NCI-H345 (cell line): ENCODE measurements around the gene MXRA8.
"Not testable (repeated sequence)": the region's sequence is repeated elsewhere in the genome, so short reads cannot be mapped to it uniquely, and the experiment has no call there.

Experiments
- DNase-seq: peaks from one replicate; lab custom pipeline; 2025; lab: John Stamatoyannopoulos, UW

The MXRA8 gene

GRCh38 chr1:1358433-1359271 is at the start of gene MXRA8:
Gene MXRA8 (minus strand): TSS chr1:1358555. CDS start chr1:1358504, 51 bp downstream.
- DNase-seq, result no peak

- no peak for DNase-seq
Observed at GRCh38 chr1:1407636-1408318, 49.4 kb upstream of the MXRA8 start.

- DNase-seq, result peak; percentile 94
Observed at GRCh38 chr1:1406821-1407635, 48.7 kb upstream of the MXRA8 start, which contains the start of gene MRPL20. Gene MRPL20 (minus strand): TSS chr1:1407293. CDS start chr1:1407217, 76 bp downstream.

- no peak for DNase-seq
Observed at GRCh38 chr1:1406101-1406820, 47.9 kb upstream of the MXRA8 start.

GRCh38 chr1:1403653-1404052 is 45.3 kb upstream of the MXRA8 start:
- no peak for DNase-seq

DNA sequence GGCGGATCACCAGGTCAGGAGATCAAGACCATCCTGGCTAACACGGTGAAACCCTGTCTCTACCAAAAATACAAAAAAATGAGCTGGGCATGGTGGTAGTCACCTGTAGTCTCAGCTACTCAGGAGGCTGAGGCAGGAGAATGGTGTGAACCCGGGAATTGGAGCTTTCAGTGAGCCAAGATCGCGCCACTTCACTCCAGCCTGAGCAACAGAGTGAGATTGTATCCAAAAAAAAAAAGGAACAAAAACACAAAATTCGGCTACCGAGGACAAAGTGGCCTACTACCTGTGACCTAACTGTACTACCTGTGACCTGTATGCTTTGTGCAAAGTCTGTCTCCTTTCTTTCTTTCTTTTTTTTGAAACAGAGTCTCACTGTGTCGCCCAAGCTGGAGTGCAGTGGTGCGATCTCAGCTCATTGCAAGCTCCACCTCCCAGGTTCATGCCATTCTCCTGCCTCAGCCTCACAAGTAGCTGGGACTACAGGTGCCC is 44.6 kb upstream of the MXRA8 start:
- DNase-seq, result not testable (repeated sequence)

- DNase-seq, result peak; percentile 16
Observed at GRCh38 chr1:1402072-1402900, 43.9 kb upstream of the MXRA8 start.

GRCh38 chr1:1401457-1402010 is 43.2 kb upstream of the MXRA8 start:
- DNase-seq, result no peak

GRCh38 chr1:1400576-1401456 is 42.5 kb upstream of the MXRA8 start:
- no peak for DNase-seq

- DNase-seq, result no peak
Observed at GRCh38 chr1:1399872-1400575, 41.7 kb upstream of the MXRA8 start.

DNA sequence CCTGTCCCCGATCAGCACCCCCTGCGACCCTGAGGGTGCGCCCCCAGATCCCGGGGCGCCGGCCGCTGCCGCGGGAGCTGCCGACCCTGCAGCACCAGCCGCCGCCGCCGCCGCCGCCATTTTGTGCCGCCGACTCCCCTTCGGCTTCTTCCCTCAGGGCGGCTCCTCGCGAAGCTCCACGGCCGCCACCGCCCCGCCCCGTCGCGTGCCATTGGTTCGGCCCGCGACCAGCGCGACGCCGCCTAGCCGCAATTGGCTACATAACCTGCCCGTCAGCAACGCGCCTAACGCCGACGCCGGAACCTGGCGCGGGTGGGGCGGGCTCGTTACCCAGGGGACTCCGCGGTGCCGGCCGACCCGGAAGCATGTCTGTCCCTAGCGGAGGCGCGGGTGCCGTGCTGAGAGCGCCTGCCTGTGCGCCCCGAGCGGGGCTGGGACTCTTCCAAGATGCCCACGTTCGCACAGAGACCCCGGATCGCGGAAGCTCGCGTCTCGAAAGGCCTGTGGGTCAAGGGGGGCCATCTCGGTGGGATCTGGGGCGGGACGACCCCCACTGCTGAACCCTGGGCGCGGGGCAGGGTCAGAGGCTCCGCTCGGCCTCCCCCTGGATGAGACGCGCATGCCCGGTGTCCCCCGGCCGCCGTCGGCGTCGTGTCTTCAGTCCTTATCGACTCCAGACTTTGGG is 41.0 kb upstream of the MXRA8 start, which contains the start of gene CCNL2:
CCNL2 (minus strand) TSS at position 149 of the 685 bp plus-strand sequence; CDS start at position 120, 29 bp downstream.
- DNase-seq, result peak; percentile 99

- no peak for DNase-seq
Observed at GRCh38 chr1:1398677-1399186, 40.4 kb upstream of the MXRA8 start.

- no peak for DNase-seq
Observed at GRCh38 chr1:1397839-1398523, 39.6 kb upstream of the MXRA8 start.

- no peak for DNase-seq
Observed at GRCh38 chr1:1395166-1395565, 36.8 kb upstream of the MXRA8 start.

DNA sequence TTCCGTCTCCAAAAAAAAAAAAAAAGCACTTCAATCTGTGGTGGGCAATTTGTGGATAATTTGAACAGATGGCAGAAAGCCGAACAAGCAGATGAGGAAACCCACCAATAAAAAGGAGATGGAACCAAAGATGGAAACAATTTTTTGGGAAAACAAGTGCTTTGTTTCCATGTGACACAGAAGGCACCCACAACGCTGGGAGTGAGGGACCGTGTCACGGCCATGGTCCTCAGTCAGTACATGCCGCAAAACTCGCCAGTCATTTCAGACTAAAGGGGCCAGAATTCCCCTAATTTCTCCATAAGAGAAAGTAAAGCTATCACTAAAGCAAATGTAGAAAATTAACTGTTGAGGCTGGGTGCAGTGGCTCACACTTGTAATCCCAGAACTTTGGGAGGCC is 35.8 kb upstream of the MXRA8 start:
- DNase-seq, result no peak

DNA sequence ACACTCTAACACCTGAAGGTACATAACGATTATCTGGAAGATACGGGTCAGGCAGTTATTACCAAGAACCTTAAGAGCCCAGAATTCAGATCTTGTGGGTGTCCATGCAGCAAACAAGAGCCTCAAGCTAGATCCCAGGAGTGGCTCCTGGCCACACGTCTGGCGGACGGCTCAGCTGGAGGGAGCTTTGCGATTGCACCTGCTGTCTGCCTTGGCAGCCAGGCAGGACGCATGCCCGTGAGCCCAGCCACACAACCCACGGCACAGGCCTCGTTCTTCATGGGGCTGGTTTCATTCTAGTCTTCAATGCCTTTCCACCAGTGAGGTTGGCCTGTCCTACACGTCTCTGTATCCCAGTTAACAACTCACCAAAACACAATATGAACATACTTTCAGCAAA is 35.1 kb upstream of the MXRA8 start:
- no peak for DNase-seq

DNA sequence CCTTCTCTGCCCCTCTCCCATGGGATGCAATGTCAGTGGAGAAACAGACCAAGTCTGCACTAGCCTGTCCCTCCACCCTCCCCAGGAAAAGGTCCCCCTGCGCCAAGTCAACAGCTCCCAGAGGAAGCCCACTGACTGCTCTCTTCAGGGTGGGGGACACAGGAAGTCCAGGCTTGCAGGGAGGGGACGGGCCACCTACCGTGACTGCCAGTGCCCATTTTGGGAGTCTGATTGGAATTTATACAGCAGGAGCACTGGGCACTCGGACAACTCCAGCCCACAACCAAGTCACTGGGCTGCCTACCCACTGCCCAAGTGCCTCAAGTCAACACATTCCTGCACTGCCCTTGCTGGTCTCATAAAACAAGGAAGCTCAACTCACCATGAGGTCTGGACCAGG is 34.7 kb upstream of the MXRA8 start:
- no peak for DNase-seq
